H9 (cell line): ENCODE results near the gene KLHL33. TPM values are rescaled to one million over a fixed set of nuclear protein-coding genes. Genes with fewer than 3 reads are reported as not detected.
A peak's percentile ranks its signal among the peaks of the same experiment; 100 is the strongest.

Source experiments
- DNase-seq: peaks from one replicate; pipeline ENCODE4 v3.0.0-alpha.2; 2017
- H2AFZ ChIP-seq: one replicate; pipeline ENCODE4 v1.6.1; 2013; ENCODE audit warnings: mild to moderate bottlenecking, low read length, control low read depth, moderate library complexity
- H2AK5ac ChIP-seq: 2 replicates; pipeline ENCODE4 v1.6.1; 2013; ENCODE audit warnings: low read length, control low read depth, mixed read lengths; ENCODE audit not compliant: insufficient read length
- H2BK120ac ChIP-seq: one replicate; pipeline ENCODE4 v1.6.1; 2013; ENCODE audit warnings: low read depth, mild to moderate bottlenecking, low read length, control low read depth, inconsistent platforms; ENCODE audit not compliant: poor library complexity, severe bottlenecking
- H2BK12ac ChIP-seq: 2 replicates; pipeline ENCODE4 v1.6.1; 2013; ENCODE audit warnings: low read length, control low read depth, mixed read lengths, low read depth; ENCODE audit not compliant: insufficient read length
- H2BK15ac ChIP-seq: 2 replicates; pipeline ENCODE4 v1.6.1; 2013; ENCODE audit warnings: low read depth, low read length, control low read depth
- H2BK20ac ChIP-seq: one replicate; pipeline ENCODE4 v1.6.1; 2013; ENCODE audit warnings: low read depth, mild to moderate bottlenecking, low read length, control low read depth, inconsistent platforms; ENCODE audit not compliant: poor library complexity, severe bottlenecking
- H2BK5ac ChIP-seq: 2 replicates; pipeline ENCODE4 v1.6.1; 2013; ENCODE audit warnings: low read length, control low read depth, mixed read lengths; ENCODE audit not compliant: insufficient read length
- H3K14ac ChIP-seq: 2 replicates; pipeline ENCODE4 v1.6.1; 2013; ENCODE audit warnings: low read length, control low read depth; ENCODE audit not compliant: insufficient read depth
- H3K18ac ChIP-seq: 2 replicates; pipeline ENCODE4 v1.6.1; 2013; ENCODE audit warnings: low read depth, mild to moderate bottlenecking, mixed read lengths, low read length, control low read depth; ENCODE audit not compliant: insufficient read length
- H3K23ac ChIP-seq: 2 replicates; pipeline ENCODE4 v1.6.1; 2013; ENCODE audit warnings: low read length, control low read depth, mixed read lengths, low read depth; ENCODE audit not compliant: insufficient read length
- H3K23me2 ChIP-seq: 2 replicates; pipeline ENCODE4 v1.6.1; 2013; ENCODE audit warnings: low read depth, mild to moderate bottlenecking, mixed read lengths, low read length, control low read depth; ENCODE audit not compliant: insufficient read length, poor library complexity, severe bottlenecking
- H3K27ac ChIP-seq: 2 replicates; pipeline ENCODE4 v1.5.1; 2013; ENCODE audit warnings: low read length, control low read depth, mixed read lengths, low read depth; ENCODE audit not compliant: insufficient read length
- H3K27me3 ChIP-seq: 2 replicates; pipeline ENCODE4 v1.6.1; 2013; ENCODE audit warnings: low read length, control low read depth, inconsistent platforms; ENCODE audit not compliant: insufficient read depth
- H3K4ac ChIP-seq: 2 replicates; pipeline ENCODE4 v1.6.1; 2013; ENCODE audit warnings: low read depth, mild to moderate bottlenecking, control low read depth, inconsistent platforms, low read length, moderate library complexity
- H3K4me1 ChIP-seq: 2 replicates; pipeline ENCODE4 v1.6.1; 2013; ENCODE audit warnings: low read length, control low read depth, inconsistent platforms; ENCODE audit not compliant: insufficient read depth
- H3K4me2 ChIP-seq: 2 replicates; pipeline ENCODE4 v1.6.1; 2013; ENCODE audit warnings: low read length, control low read depth, mixed read lengths; ENCODE audit not compliant: insufficient read length, insufficient read depth
- H3K56ac ChIP-seq: 2 replicates; pipeline ENCODE4 v1.6.1; 2013; ENCODE audit warnings: low read depth, mild to moderate bottlenecking, mixed read lengths, low read length, control low read depth; ENCODE audit not compliant: insufficient read length
- H3K79me1 ChIP-seq: 2 replicates; pipeline ENCODE4 v1.6.1; 2013; ENCODE audit warnings: low read depth, mild to moderate bottlenecking, moderate library complexity, low read length, control low read depth, inconsistent platforms; ENCODE audit not compliant: insufficient read depth, poor library complexity, severe bottlenecking
- H3K79me2 ChIP-seq: 2 replicates; pipeline ENCODE4 v1.6.1; 2013; ENCODE audit warnings: low read length, control low read depth, inconsistent platforms; ENCODE audit not compliant: insufficient read depth
- H3K9ac ChIP-seq: 2 replicates; pipeline ENCODE4 v1.6.1; 2013; ENCODE audit warnings: low read length, control low read depth, mixed read lengths; ENCODE audit not compliant: insufficient read length; ENCODE audit errors: extremely low read depth
- H3K9me3 ChIP-seq: one replicate; pipeline ENCODE4 v1.6.1; 2013; ENCODE audit warnings: low read depth, low read length, inconsistent platforms; ENCODE audit not compliant: control insufficient read depth
- H3T11ph ChIP-seq: one replicate; pipeline ENCODE4 v1.6.1; 2013; ENCODE audit warnings: mild to moderate bottlenecking, low read length, control low read depth, inconsistent platforms
- H4K20me1 ChIP-seq: one replicate; pipeline ENCODE4 v1.6.1; 2013; ENCODE audit not compliant: control insufficient read depth, insufficient read length, insufficient read depth
- H4K5ac ChIP-seq: 2 replicates; pipeline ENCODE4 v1.6.1; 2013; ENCODE audit warnings: low read depth, mild to moderate bottlenecking, mixed read lengths, low read length, control low read depth; ENCODE audit not compliant: insufficient read length
- H4K8ac ChIP-seq: replicated peaks from 2 replicates; pipeline ENCODE4 v1.6.1; 2013; ENCODE audit warnings: low read length, control low read depth, mixed read lengths, low read depth; ENCODE audit not compliant: insufficient read length
- H4K91ac ChIP-seq: 2 replicates; pipeline ENCODE4 v1.6.1; 2013; ENCODE audit warnings: low read depth, mild to moderate bottlenecking, moderate library complexity, mixed read lengths, low read length, control low read depth; ENCODE audit not compliant: insufficient read length
- H3K27ac Mint-ChIP-seq, 3 experiments: 2 replicates in 2 of 3; 3 replicates in 1 of 3; pipeline ENCODE4 v1.8.0; 2020 to 2021; ENCODE audit warnings: mixed read lengths in 3 of 3, mild to moderate bottlenecking in 1 of 3, moderate library complexity in 1 of 3
- H3K27me3 Mint-ChIP-seq: 2 replicates; pipeline ENCODE4 v1.8.0; 2021; ENCODE audit warnings: low read depth, mild to moderate bottlenecking, moderate library complexity, mixed read lengths
- H3K36me3 Mint-ChIP-seq, 3 experiments: 2 replicates in 2 of 3; 3 replicates in 1 of 3; pipeline ENCODE4 v1.8.0; 2020 to 2021; ENCODE audit warnings: low read depth in 3 of 3, mixed read lengths in 3 of 3; ENCODE audit not compliant: insufficient read depth in 1 of 3
- H3K4me1 Mint-ChIP-seq, 2 experiments: 2 replicates each; pipeline ENCODE4 v1.8.0; 2020; ENCODE audit warnings: mixed read lengths in 2 of 2
- H3K4me3 Mint-ChIP-seq, 2 experiments: 2 replicates in 1 of 2; 3 replicates in 1 of 2; pipeline ENCODE4 v1.8.0; 2020 to 2021; ENCODE audit warnings: mild to moderate bottlenecking in 2 of 2, mixed read lengths in 2 of 2, moderate library complexity in 1 of 2
- H3K9me3 Mint-ChIP-seq, 2 experiments: 2 replicates in 1 of 2; 3 replicates in 1 of 2; pipeline ENCODE4 v1.8.0; 2020; ENCODE audit warnings: mild to moderate bottlenecking in 2 of 2, mixed read lengths in 2 of 2, moderate library complexity in 1 of 2
- WGBS: extraction: QIAGEN DNeasy Blood & Tissue Kit; methylation state at CpG from one replicate; pipeline ENCODE4 v1.1.7; 2013; ENCODE audit warnings: missing lambda C conversion rate, low lambda C conversion rate, mixed read lengths; ENCODE audit not compliant: insufficient read length; ENCODE audit errors: extremely low coverage; 5-methylcytosine and 5-hydroxymethylcytosine counted together
- total RNA-seq: library from RNA; stranded (reverse); gene quantifications from 2 replicates; pipeline ENCODE4 v1.2.1, GENCODE V29; 2021
- TF ChIP-seq, protein P1 (sequence below): fragments of 200-600 bp; sonication (generic); conservative IDR thresholded peaks from 3 replicates; pipeline ENCODE4 v1.8.0; 2021; ENCODE audit warnings: antibody characterized with exemption, mild to moderate bottlenecking

Gene KLHL33
- total RNA-seq, 1 experiment from 2014 or later = 0.04 TPM

GRCh38 chr14:20421267-20421666 is 14.7 kb downstream of the KLHL33 start:
- Histone ChIP-seq H4K5ac (no peak overlapping the region), H3T11ph (no peak overlapping the region), H3K14ac (no peak overlapping the region), H2BK20ac (no peak overlapping the region), H3K27me3 (no peaks in the 10 kb centered on the region), H2AFZ (no peak overlapping the region), H4K91ac (no peak overlapping the region), H2BK120ac (no peak overlapping the region), H3K79me2 (no peaks in the 10 kb centered on the region), H3K4me2 (peak overlapping the region; percentile 40), H3K27ac (peak overlapping the region; percentile 29), H4K20me1 (no peaks in the 10 kb centered on the region), H3K79me1 (no peaks in the 10 kb centered on the region), H3K9ac (no peak overlapping the region), H3K23me2 (no peaks in the 10 kb centered on the region), H3K9me3 (no peaks in the 10 kb centered on the region), H3K18ac (no peak overlapping the region), H2AK5ac (no peak overlapping the region), H3K56ac (no peak overlapping the region), H2BK12ac (no peak overlapping the region), H2BK15ac (no peak overlapping the region), H3K23ac (no peak overlapping the region), H3K4me1 (no peaks in the 10 kb centered on the region), H3K4ac (no peak overlapping the region), H4K8ac (no peak overlapping the region), H2BK5ac (no peak overlapping the region)
- no peak for DNase-seq
- H3K4me3 Mint-ChIP-seq = no peak overlapping the region
- H3K36me3 Mint-ChIP-seq = no peaks in the 10 kb centered on the region
- H3K27ac Mint-ChIP-seq = peak overlapping the region in 2 of 3 experiments; percentile 31 to 69; a peak in 3 of 7 replicates
- no peaks in the 10 kb centered on the region for H3K9me3 Mint-ChIP-seq
- H3K27me3 Mint-ChIP-seq = no peaks in the 10 kb centered on the region
- peaks cover 7 to 15% of the 10 kb centered on the region in 2 experiments for H3K4me1 Mint-ChIP-seq
- TF ChIP-seq, protein P1, sequence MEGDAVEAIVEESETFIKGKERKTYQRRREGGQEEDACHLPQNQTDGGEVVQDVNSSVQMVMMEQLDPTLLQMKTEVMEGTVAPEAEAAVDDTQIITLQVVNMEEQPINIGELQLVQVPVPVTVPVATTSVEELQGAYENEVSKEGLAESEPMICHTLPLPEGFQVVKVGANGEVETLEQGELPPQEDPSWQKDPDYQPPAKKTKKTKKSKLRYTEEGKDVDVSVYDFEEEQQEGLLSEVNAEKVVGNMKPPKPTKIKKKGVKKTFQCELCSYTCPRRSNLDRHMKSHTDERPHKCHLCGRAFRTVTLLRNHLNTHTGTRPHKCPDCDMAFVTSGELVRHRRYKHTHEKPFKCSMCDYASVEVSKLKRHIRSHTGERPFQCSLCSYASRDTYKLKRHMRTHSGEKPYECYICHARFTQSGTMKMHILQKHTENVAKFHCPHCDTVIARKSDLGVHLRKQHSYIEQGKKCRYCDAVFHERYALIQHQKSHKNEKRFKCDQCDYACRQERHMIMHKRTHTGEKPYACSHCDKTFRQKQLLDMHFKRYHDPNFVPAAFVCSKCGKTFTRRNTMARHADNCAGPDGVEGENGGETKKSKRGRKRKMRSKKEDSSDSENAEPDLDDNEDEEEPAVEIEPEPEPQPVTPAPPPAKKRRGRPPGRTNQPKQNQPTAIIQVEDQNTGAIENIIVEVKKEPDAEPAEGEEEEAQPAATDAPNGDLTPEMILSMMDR = no peak
- WGBS = no CpG with 5 or more reads among the region's 2 CpGs
